Measurements from ENCODE around the gene HSPA1A. TPM values are rescaled to one million over a fixed set of nuclear protein-coding genes. Genes with fewer than 3 reads are reported as not detected.
"Not testable (repeated sequence)": the region's sequence is repeated elsewhere in the genome, so short reads cannot be mapped to it uniquely, and the experiment has no call there.

HSPA1A gene
- total RNA-seq, 2 donors from 2014 or later = 55.1 to 79.8 TPM

DNA sequence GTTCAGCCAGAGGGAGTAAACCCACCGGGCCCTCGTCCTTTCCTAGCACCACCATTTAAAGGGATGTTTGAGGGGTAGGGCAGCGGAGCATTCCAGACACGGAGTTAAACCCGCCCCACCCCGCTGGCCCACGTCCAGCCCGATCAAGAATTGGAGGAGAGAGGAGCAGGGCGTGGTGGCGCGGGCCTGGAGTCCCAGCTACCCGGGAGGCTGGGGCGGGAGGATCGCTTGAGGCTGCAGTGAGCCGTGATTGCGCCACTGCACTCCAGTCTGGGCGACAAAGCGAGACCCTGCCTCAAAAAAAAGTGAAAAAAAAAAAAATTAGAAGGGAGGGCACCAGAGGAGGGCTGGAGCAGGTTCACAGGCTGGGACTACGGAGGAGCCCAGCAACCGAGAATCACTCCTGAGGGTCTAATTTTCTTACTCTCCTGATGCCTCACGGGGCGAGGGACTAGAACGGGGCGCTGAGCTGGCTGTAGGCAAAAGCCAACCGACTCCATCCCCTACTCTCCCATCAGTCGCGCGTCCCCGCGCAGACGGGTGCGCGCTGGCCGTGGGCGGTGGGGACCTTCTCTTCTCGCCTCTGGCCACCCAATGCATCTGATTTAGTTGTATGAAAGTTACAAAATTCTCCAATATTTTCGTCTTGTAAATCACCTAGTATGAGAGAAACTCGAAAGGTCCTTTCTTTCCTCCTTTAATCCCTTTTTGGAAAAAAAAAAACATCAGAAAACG lies 6.1 kb downstream of the HSPA1A start:
- DNase-seq (ENCODE audit: low spot score in 2 of 2) (peak; percentile 72 to 74), ATAC-seq (peak; percentile 40 to 41)
- Mint-ChIP-seq H3K9me3 (no peaks in the 10 kb centered on the region), H3K27ac (peak overlapping the region; percentile 83 to 96), H3K36me3 (peaks cover 7 to 16% of the 10 kb centered on the region in 2 donors)

DNA sequence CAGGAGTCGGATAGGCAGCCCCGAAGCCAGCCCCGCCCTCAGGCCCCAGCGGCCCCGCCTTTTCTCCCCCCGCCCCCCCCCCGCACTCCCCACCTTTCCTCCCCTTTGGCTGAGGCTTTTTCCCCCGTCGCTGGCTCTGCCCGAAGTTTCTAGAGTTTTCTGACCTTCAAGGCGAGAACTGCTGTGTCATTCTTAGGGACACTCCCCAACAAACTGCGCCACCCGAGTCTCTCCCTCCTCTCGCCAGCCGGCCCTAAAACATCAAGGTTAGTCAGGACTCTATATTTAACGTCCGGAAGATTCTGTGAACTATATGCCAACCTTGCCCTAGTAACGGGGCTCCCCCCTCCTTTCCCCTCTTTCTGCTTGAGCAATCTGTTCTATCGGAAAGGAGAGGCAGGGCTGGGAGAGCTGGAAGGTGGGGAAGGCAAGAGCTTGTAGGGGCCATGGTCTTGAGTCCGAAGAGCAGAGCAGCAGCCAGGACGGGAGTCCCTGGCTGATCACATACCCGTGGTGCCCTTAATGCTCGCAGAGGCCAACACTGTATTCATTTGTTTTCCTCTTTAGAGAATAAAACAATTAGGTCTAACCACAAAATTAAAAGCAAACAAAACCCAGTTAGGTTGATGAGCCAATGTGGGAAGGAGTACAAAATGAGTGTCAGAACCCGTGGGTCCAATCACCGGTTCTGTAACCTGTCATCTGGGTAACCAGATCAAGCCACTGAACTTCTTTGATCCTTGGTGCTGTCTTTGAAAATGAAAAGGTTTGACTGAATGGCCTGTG lies 6.9 kb downstream of the HSPA1A start:
- peak; percentile 34 to 79 for ATAC-seq
- Mint-ChIP-seq H3K9me3 (no peaks in the 10 kb centered on the region), H3K36me3 (peaks cover 7 to 21% of the 10 kb centered on the region in 2 donors), H3K27ac (peak overlapping the region; percentile 83 to 96)
- peak in 1 of 2 donors; percentile 89 for DNase-seq (ENCODE audit: low spot score in 2 of 2)

DNA sequence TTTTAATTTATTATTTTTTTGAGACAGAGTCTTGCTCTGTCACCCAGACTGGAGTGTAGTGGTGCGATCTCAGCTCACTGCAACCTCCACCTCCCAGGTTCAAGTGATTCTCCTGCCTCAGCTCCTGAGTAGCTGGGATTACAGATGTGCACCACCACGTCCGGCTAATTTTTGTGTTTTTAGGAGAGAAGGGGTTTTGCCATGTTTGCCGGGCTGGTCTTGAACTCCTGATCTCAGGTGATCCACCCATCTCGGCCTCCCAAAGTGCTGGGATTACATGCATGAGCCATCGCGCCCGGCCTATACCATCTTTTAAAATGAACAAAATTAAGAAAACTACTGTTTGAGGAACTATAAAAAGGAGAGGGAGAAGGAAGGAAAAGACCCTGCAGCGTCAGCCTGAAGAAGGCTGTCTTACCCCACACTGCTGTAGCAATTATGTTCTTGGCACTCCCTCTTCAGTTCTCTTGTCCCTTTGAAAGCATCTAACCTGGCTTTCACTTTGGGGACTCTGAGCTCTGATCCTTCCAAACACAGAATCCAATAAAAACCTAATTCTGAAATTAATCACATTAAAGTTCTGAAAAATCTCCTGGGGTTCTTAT lies 8.4 kb downstream of the HSPA1A start:
- DNase-seq (ENCODE audit: low spot score in 2 of 2); H3K36me3 Mint-ChIP-seq; ATAC-seq; H3K27ac Mint-ChIP-seq; H3K9me3 Mint-ChIP-seq: not testable (repeated sequence)

DNA sequence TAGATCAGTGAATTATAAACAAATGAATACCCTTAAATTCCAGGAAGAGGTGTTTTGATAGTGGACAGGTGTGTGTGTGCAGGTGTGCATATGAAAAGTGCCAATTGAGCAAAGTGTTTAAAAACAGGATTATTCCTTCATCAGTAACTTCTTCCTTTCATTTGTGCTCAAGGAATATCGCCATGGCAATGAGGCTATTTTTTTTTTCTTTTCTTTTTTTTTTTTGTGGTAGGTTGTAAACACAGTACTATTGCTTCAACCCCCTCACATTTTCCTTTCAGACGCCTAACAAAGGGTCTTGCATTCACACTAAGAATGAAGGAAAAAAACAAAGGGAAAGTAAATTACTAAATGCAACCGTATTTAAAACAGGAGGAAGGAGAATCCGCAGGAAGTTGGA lies 10.2 kb downstream of the HSPA1A start:
- Mint-ChIP-seq H3K36me3 (peaks cover 2 to 16% of the 10 kb centered on the region in 2 donors), H3K27ac (peak overlapping the region; percentile 62 to 90), H3K9me3 (no peaks in the 10 kb centered on the region)
- no peak for DNase-seq (ENCODE audit: low spot score in 2 of 2)
- no peak for ATAC-seq

DNA sequence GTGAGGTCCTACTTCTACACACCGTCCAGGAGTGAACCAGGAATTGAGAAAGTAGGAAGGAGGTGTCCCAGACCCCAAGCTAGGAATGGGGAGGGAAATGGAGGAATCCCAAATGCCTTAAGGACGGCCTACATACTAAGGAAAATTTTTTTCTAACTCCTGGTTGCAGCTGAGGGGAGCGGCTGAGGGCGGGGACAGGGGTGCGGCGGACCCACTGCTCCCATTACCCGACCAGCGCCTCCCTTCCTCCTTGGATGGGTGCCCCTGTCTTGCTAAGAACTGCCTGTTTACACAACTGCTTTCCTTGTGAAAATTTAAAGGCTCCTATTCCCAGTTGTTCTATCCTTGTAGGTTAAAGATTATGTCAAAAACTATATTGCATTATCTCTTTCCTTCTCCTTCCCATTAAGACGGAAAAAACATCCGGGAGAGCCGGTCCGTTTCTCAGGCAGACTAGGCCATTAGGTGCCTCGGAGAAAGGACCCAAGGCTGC lies 11.5 kb downstream of the HSPA1A start:
- peak in 1 of 2 donors; percentile 6 for ATAC-seq
- H3K27ac Mint-ChIP-seq = peak overlapping the region; percentile 90 to 94
- peaks cover 6 to 19% of the 10 kb centered on the region in 2 donors for H3K36me3 Mint-ChIP-seq
- H3K9me3 Mint-ChIP-seq = no peaks in the 10 kb centered on the region
- DNase-seq (ENCODE audit: low spot score in 2 of 2) = no peak

DNA sequence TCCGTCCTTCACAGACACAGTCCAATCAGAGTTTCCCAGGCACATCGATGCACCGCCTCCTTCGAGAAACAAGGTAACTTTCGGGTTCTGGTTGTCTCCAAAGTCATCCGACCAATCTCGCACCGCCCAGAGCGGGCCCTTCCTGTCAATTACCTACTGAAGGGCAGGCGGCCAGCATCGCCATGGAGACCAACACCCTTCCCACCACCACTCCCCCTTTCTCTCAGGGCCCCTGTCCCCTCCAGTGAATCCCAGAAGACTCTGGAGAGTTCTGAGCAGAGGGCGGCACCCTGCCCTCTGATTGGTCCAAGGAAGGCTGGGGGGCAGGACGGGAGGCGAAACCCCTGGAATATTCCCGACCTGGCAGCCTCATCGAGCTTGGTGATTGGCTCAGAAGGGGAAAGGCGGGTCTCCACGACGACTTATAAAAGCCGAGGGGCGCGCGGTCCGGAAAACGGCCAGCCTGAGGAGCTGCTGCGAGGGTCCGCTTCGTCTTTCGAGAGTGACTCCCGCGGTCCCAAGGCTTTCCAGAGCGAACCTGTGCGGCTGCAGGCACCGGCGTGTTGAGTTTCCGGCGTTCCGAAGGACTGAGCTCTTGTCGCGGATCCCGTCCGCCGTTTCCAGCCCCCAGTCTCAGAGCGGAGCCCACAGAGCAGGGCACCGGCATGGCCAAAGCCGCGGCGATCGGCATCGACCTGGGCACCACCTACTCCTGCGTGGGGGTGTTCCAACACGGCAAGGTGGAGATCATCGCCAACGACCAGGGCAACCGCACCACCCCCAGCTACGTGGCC lies 12.1 kb downstream of the HSPA1A start, which contains the start of gene HSPA1B:
Gene HSPA1B, plus strand, starts transcription at position 453 of the 794 bp plus-strand sequence. Its CDS starts 213 bp downstream, at position 666.
- Mint-ChIP-seq H3K36me3 (peaks cover 6 to 19% of the 10 kb centered on the region in 2 donors), H3K27ac (peak within 1 kb of the TSS; percentile 90 to 94), H3K9me3 (no peaks in the 10 kb centered on the region)
- DNase-seq (ENCODE audit: low spot score in 2 of 2) (peak; percentile 91 to 97), ATAC-seq (peak; percentile 83 to 84)

DNA sequence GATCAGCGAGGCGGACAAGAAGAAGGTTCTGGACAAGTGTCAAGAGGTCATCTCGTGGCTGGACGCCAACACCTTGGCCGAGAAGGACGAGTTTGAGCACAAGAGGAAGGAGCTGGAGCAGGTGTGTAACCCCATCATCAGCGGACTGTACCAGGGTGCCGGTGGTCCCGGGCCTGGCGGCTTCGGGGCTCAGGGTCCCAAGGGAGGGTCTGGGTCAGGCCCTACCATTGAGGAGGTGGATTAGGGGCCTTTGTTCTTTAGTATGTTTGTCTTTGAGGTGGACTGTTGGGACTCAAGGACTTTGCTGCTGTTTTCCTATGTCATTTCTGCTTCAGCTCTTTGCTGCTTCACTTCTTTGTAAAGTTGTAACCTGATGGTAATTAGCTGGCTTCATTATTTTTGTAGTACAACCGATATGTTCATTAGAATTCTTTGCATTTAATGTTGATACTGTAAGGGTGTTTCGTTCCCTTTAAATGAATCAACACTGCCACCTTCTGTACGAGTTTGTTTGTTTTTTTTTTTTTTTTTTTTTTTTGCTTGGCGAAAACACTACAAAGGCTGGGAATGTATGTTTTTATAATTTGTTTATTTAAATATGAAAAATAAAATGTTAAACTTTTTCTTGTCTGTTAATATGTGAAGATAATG lies 14.4 kb downstream of the HSPA1A start:
- H3K9me3 Mint-ChIP-seq = no peaks in the 10 kb centered on the region
- H3K27ac Mint-ChIP-seq = peak overlapping the region; percentile 91 to 93
- peaks cover 9 to 28% of the 10 kb centered on the region in 2 donors for H3K36me3 Mint-ChIP-seq
- no peak for ATAC-seq
- no peak for DNase-seq (ENCODE audit: low spot score in 2 of 2)

DNA sequence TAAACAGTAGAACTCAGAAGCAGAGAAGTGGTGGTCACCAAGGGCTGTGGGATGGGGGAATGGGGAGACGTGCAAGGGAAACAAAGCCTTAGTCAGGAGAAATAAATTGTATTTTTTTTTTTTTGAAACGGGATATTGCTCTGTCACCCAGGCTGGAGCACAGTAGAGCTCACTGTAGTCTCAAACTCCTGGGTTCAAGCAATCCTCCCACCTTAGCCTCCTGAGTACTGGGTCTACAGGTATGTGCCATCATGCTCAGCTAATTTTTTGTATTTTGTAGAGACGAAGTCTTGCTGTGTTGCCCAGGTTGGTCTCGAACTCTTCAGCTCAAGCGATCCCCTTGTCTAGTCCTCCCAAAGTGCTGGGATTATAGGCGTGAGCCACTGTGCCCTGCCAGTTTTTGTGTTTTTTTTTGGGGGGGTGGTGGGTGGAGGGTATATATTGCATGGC lies 15.6 kb downstream of the HSPA1A start:
- DNase-seq (ENCODE audit: low spot score in 2 of 2) = no peak
- no peak for ATAC-seq
- H3K9me3 Mint-ChIP-seq = no peaks in the 10 kb centered on the region
- peaks cover 21 to 37% of the 10 kb centered on the region in 2 donors for H3K36me3 Mint-ChIP-seq
- H3K27ac Mint-ChIP-seq = peak overlapping the region; percentile 91 to 93

DNA sequence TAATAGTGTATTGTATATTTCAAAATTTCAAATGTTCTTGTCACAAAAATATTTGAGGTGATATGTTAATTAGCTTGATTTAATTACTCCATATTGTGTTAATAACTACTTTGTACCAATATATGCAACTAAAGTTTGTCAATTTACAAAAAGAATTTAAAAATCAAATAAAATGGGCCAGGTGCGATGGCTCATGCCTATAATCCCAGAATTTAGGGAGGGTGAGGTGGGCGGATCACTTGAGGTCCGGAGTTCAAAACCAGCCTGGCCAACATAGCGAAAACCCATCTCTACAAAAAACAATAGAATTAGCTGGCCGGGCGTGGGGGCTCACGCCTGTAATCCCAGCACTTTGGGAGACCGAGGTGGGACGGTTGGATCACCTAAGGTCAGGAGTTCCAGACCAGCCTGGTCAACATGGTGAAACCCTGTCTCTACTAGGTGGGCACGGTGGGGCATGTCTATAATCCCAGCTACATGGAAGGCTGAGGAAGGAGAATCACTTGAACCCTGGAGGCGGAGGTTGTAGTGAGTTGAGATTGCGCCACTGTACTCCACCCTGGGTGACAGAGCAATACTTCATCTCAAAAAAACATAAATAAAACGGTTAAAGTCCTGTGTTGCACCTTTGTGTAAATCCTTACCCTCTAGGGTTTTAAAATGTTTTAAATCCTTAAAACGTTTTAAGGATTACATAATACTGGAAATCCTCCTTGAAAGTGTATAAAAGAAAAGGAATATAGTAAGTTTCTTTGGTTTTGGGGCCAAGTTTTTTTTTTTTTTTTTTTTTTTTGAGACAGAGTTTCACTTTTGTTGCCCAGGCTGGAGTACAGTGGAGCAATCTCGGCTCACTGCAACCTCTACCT lies 16.2 kb downstream of the HSPA1A start:
- Mint-ChIP-seq H3K36me3 (peaks cover 27 to 43% of the 10 kb centered on the region in 2 donors), H3K27ac (no peak overlapping the region), H3K9me3 (no peaks in the 10 kb centered on the region)
- DNase-seq (ENCODE audit: low spot score in 2 of 2) (no peak), ATAC-seq (no peak)

DNA sequence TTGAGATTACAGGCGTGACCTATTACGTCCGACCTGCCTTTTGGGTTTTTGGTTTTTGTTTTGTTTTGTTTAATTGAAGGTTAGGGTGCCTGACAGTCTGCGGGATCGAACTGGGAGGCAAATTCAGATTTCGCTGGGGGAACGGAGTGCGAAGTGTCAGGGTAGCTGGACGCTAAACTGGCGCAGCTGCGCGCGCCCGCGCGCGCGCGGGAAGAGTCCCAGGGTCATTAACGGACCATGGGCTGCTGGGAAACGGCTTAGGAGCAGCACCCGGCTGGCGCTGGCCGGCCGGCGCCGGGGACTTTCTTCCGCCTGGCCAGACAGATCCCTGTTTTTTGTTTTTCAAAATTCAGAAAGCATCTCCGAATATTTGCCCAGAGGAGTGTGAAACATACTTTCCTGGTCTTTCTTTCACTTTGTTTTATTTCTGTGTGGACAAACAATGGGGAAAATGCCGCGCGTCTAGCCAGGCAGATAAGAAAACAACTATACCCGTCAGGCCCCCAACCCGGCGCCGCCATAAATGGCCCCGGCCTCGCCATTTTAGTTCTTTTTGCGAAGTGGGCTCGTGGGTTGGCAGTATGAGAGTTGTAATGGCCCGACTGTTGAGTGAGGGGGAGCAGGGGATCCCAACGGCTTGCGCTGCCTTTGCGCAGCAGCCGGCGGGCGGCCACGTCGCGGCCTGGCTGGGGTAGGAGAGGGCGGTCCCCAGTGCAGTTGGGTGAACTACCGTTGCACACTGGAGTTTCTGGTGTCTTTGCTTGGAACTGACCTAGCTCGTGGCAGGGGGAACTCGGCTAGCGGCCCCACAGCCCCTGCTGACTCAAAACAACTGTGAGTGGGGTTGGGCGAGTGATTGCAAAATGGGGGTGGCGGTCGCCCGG lies 19.3 kb downstream of the HSPA1A start:
- Mint-ChIP-seq H3K36me3 (peaks cover 53 to 54% of the 10 kb centered on the region in 2 donors), H3K27ac (peak overlapping the region; percentile 96 to 98), H3K9me3 (no peaks in the 10 kb centered on the region)
- DNase-seq (ENCODE audit: low spot score in 2 of 2) (peak; percentile 84 to 94), ATAC-seq (peak; percentile 55 to 89)

DNA sequence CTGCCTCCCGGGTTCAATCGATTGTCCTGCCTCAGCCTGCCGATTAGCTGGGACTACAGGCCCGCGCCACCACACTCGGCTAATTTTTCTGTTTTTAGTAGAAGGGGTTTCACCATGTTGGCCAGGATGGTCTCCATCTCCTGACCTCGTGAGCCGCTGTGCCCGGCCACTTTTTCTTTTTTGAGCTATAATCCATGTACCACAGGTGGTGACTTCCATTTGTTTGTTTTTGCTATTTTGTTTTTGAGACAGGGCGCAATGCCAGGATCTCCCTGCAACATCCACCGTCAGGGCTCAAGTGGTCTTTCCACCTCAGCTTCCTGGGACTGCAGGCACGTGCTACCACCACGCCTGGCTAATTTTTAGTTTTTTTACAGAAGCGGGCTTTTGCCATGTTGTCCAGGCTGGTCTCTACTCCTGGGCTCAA lies 20.7 kb downstream of the HSPA1A start:
- ATAC-seq (no peak), DNase-seq (ENCODE audit: low spot score in 2 of 2) (no peak)
- Mint-ChIP-seq H3K27ac (peak overlapping the region; percentile 96 to 98), H3K36me3 (peaks cover 40 to 59% of the 10 kb centered on the region in 2 donors), H3K9me3 (no peaks in the 10 kb centered on the region)

DNA sequence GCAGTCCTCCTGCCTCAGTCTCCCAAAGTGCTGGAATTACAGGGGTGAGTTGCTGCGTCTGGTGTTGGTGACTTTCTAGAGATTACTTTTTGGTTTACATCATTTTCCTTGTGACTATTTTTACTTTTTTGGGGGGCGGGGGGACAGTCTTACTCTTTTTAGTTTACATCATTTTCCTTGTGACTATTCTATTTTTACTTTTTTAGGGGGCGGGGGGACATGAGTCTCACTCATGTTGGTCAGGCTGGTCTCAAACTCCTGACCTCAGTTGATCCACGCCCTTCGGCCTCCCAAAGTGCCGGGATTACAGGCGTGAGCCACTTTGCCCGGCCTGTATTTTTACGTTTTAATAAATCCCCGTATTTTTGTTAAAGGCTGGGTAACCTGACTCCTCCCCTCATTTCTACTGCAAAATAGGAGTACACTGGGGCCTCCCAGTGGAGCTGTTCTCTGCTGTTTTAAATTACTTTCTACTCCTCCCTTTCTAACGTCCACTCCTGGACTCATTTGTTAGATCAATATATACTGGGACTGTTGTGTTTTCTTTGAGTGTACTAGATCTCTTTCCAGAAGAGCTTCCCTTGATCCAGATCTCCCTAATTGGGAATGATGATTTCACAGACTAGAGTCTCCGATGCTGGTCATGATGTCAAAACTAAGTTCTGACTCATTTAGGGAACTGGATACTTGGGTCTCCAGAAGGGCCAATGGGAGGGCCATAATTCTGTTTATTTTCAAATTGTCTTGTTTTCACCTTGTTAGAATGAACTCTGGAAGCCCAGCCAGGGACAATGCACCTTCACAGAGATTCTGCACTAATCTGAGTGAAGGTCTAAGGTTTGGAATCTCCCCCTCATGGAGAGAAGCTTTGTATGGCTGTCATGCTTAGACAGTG lies 21.4 kb downstream of the HSPA1A start:
- no peak for DNase-seq (ENCODE audit: low spot score in 2 of 2)
- H3K36me3 Mint-ChIP-seq = peaks cover 40 to 59% of the 10 kb centered on the region in 2 donors

More for the DNA sequence above, 21.4 kb downstream of the HSPA1A start:
- Mint-ChIP-seq H3K27ac (peak overlapping the region; percentile 96 to 98), H3K9me3 (no peaks in the 10 kb centered on the region)
- no peak for ATAC-seq
